HG02981 (cell line): ENCODE measurements around the gene ANKHD1.
A peak's percentile ranks its signal among the peaks of the same experiment; 100 is the strongest.

ENCODE experiments used
- ATAC-seq: cut with Tn5 transposase; IDR thresholded peaks from one replicate; pipeline ENCODE4 v1.9.1; 2021; ENCODE audit warnings: mild to moderate bottlenecking, moderate library complexity; ENCODE audit not compliant: unreplicated experiment

Gene ANKHD1

GRCh38 chr5:140372971-140373487, 28.6 kb upstream of the ANKHD1 start:
- ATAC-seq: peak; percentile 51

- no peak for ATAC-seq
Measured at GRCh38 chr5:140381351-140381750, 20.3 kb upstream of the ANKHD1 start.

- no peak for ATAC-seq
Measured at GRCh38 chr5:140381972-140382371, 19.7 kb upstream of the ANKHD1 start.

- no peak for ATAC-seq
Measured at GRCh38 chr5:140382866-140383265, 18.8 kb upstream of the ANKHD1 start.

- no peak for ATAC-seq
Measured at GRCh38 chr5:140383300-140383699, 18.3 kb upstream of the ANKHD1 start.

- ATAC-seq: no peak
Measured at GRCh38 chr5:140388052-140388451, 13.6 kb upstream of the ANKHD1 start.

- no peak for ATAC-seq
Measured at GRCh38 chr5:140391312-140391711, 10.3 kb upstream of the ANKHD1 start.

GRCh38 chr5:140391732-140392131, 9.9 kb upstream of the ANKHD1 start:
- ATAC-seq: no peak

- ATAC-seq: no peak
Measured at GRCh38 chr5:140393738-140394137, 7.9 kb upstream of the ANKHD1 start.

GRCh38 chr5:140398379-140398811, 3.2 kb upstream of the ANKHD1 start:
- ATAC-seq: no peak

GRCh38 chr5:140399979-140400729, 1.5 kb upstream of the ANKHD1 start:
- ATAC-seq: no peak

- ATAC-seq: peak; percentile 63
Measured at GRCh38 chr5:140400730-140401361, 787 bp upstream of the ANKHD1 start.

- ATAC-seq: no peak
Measured at GRCh38 chr5:140402258-140403074, 833 bp downstream of the ANKHD1 start.

- no peak for ATAC-seq
Measured at GRCh38 chr5:140403613-140404012, 2.0 kb downstream of the ANKHD1 start.

- no peak for ATAC-seq
Measured at GRCh38 chr5:140408750-140409241, 7.2 kb downstream of the ANKHD1 start.

GRCh38 chr5:140413230-140413629, 11.6 kb downstream of the ANKHD1 start:
- ATAC-seq: no peak

GRCh38 chr5:140417235-140417634, 15.6 kb downstream of the ANKHD1 start:
- ATAC-seq: no peak

GRCh38 chr5:140418862-140419520, 17.4 kb downstream of the ANKHD1 start:
- no peak for ATAC-seq

GRCh38 chr5:140420226-140420570, 18.6 kb downstream of the ANKHD1 start:
- ATAC-seq: no peak

- ATAC-seq: no peak
Measured at GRCh38 chr5:140420665-140421361, 19.2 kb downstream of the ANKHD1 start.
